Gastrocnemius medialis (tissue), 4 donors: Measurements from ENCODE around the gene PUM1. TPM values are rescaled to one million over a fixed set of nuclear protein-coding genes. Genes with fewer than 3 reads are reported as not detected.

Experiments used
- ATAC-seq, 2 donors: fragments of 150-250 bp; one replicate each; pipeline ENCODE4 v1.9.1; 2016
- DNase-seq, 2 donors: peaks; one replicate each; pipeline ENCODE4 v3.0.0-alpha.2; 2019
- H3K27ac ChIP-seq, 4 donors: fragments of 200-600 bp; sonication (generic); 1 replicate in 1 of 4; 2 replicates in 3 of 4; pipeline ENCODE4 v1.5.1; 2016 to 2018; ENCODE audit warnings: mild to moderate bottlenecking in 2 of 4, moderate library complexity in 1 of 4
- H3K27me3 ChIP-seq, 3 donors: fragments of 200-600 bp; sonication (generic) in 2 of 3; 1 replicate in 1 of 3; 2 replicates in 2 of 3; pipeline versions ENCODE4 v1.5.1 to v1.6.0; 2016 to 2019; ENCODE audit warnings: mild to moderate bottlenecking in 1 of 3, moderate library complexity in 1 of 3
- H3K36me3 ChIP-seq, 2 donors: fragments of 200-600 bp; sonication (generic) in 1 of 2; one replicate each; pipeline ENCODE4 v1.5.1; 2017 to 2018
- H3K4me1 ChIP-seq, 2 donors: fragments of 200-600 bp; sonication (generic) in 1 of 2; one replicate each; pipeline ENCODE4 v1.5.1; 2016 to 2017; ENCODE audit warnings: mild to moderate bottlenecking in 2 of 2
- H3K4me3 ChIP-seq, 4 donors: fragments of 200-600 bp; sonication (generic) in 3 of 4; 1 replicate in 1 of 4; 2 replicates in 3 of 4; pipeline ENCODE4 v1.5.1; 2016 to 2019; ENCODE audit warnings: mild to moderate bottlenecking in 2 of 4
- H3K9me3 ChIP-seq, 3 donors: fragments of 200-600 bp; sonication (generic) in 2 of 3; 1 replicate in 1 of 3; 2 replicates in 2 of 3; pipeline ENCODE4 v1.5.1; 2016 to 2019
- CTCF ChIP-seq, 5 experiments: fragments of 450-650 bp in 3 of 5; fragments of 200-600 bp in 2 of 5; sonication (generic) in 2 of 5; IDR thresholded peaks in 4 of 5; conservative IDR thresholded peaks in 1 of 5; 1 replicate in 4 of 5; 2 replicates in 1 of 5; pipeline ENCODE4 v1.5.1; 2016 to 2019; ENCODE audit warnings: antibody characterized with exemption in 5 of 5, mild to moderate bottlenecking in 3 of 5, moderate library complexity in 3 of 5
- POLR2A ChIP-seq, 2 donors: fragments of 450-650 bp; IDR thresholded peaks; one replicate each; pipeline ENCODE4 v1.6.1; 2017; ENCODE audit warnings: antibody characterized with exemption in 2 of 2, mild to moderate bottlenecking in 2 of 2, moderate library complexity in 2 of 2
- in situ Hi-C, 4 donors: fragments of 200-750 bp; cut with MboI; loops; one replicate each; pipeline versions ENCODE4 v1.15.0 to v1.8.0; 2017; ENCODE audit warnings: low sequenced_read_pairs in 4 of 4
- intact Hi-C: fragments of 100-400 bp; cut with DNase I; formaldehyde crosslinking; loops from one replicate; pipeline ENCODE4 v1.15.1; 2023; ENCODE audit warnings: low total_unique reads
- total RNA-seq, 4 donors: library from RNA; depleted of rRNA; stranded (reverse); fragments of >200 nt; gene quantifications; one replicate each; pipeline versions ENCODE4 v1.1.0 to v1.2.3, GENCODE V29; 2016

The PUM1 gene
- total RNA-seq, 4 donors from 2014 or later: 56.7 to 111 (median 76.4) TPM

DNA sequence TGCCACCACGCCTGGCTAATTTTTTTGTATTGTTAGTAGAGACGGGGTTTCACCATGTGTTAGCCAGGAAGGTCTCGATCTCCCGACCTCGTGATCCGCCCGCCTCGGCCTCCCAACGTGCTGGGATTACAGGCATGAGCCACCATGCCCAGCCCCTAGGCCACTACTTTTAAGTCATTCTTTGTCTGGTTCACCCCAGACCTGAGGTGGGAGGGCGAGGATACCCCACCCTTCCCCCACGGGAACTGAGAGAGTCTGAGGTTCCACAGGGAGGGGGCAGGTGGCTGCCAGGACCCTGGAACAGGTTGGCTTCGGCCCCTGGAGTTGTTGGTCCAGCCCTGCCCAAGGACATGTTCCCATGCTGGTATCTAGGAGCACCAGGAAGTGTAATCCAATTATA is 149.2 kb downstream of the PUM1 start:
- H3K9me3 ChIP-seq: no peaks in the 10 kb centered on the region
- DNase-seq (no peak), ATAC-seq (no peak)
- no peak overlapping the region for H3K27ac ChIP-seq
- no peaks in the 10 kb centered on the region for H3K27me3 ChIP-seq
- H3K4me3 ChIP-seq: no peak overlapping the region
- in situ Hi-C loops (loop anchor here in 2 of 4 donors (10.0 kb wide), 1 partner anchor 191 kb away; the partner anchor contains the start of gene MATN1 (in 2 of the 2)), intact Hi-C loops (no loop called here)
- H3K36me3 ChIP-seq: no peaks in the 10 kb centered on the region
- TF ChIP-seq POLR2A (IDR thresholded peaks at IDR 0.05) (no peak), CTCF (IDR thresholded peaks at IDR 0.05 in 4 of 5, conservative IDR thresholded peaks at IDR 0.05 in 1 of 5) (no peak)
- H3K4me1 ChIP-seq: no peaks in the 10 kb centered on the region

GRCh38 chr1:30915491-30916230 is 149.9 kb downstream of the PUM1 start:
- H3K4me1 ChIP-seq: no peaks in the 10 kb centered on the region
- H3K36me3 ChIP-seq: no peaks in the 10 kb centered on the region
- intact Hi-C loops (no loop called here), in situ Hi-C loops (loop anchor here in 2 of 4 donors (10.0 kb wide), 1 partner anchor 191 kb away; the partner anchor contains the start of gene MATN1 (in 2 of the 2))
- H3K27ac ChIP-seq: no peak overlapping the region
- no peak for ATAC-seq
- H3K27me3 ChIP-seq: no peaks in the 10 kb centered on the region
- TF ChIP-seq POLR2A (IDR thresholded peaks at IDR 0.05) (no peak), CTCF (IDR thresholded peaks at IDR 0.05 in 4 of 5, conservative IDR thresholded peaks at IDR 0.05 in 1 of 5) (no peak)
- DNase-seq: no peak
- H3K4me3 ChIP-seq: no peak overlapping the region
- H3K9me3 ChIP-seq: no peaks in the 10 kb centered on the region

DNA sequence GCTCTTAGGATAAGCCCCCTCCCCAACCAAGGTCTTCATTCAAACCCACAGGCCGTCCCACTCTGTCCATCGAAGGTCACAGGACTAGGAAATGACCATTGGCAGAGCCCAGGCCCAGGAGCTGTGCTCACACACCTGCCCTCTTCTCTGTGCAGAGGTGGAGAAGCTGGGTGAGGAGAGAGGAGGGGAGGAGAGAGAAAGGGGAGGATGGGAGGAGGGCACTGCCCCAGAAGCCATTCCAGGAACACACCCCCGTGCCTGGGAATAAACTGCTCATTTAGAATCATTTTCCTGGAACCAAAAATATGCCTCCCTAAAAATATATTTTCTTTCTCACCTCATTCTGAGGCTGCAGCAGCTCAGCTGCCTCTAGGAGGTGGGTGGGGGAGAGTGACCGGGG is 150.6 kb downstream of the PUM1 start:
- no peak overlapping the region for H3K4me3 ChIP-seq
- no peaks in the 10 kb centered on the region for H3K36me3 ChIP-seq
- H3K27ac ChIP-seq: no peak overlapping the region
- no peak for ATAC-seq
- TF ChIP-seq CTCF (IDR thresholded peaks at IDR 0.05 in 4 of 5, conservative IDR thresholded peaks at IDR 0.05 in 1 of 5): no peak
- TF ChIP-seq POLR2A (IDR thresholded peaks at IDR 0.05): no peak
- intact Hi-C loops (no loop called here), in situ Hi-C loops (loop anchor here (5.0 to 10.0 kb wide), 5 partner anchors 113 to 198 kb away; partner anchors contain the start of gene MATN1 (in 3 of the 4))
- no peaks in the 10 kb centered on the region for H3K27me3 ChIP-seq
- DNase-seq: no peak
- no peaks in the 10 kb centered on the region for H3K9me3 ChIP-seq
- H3K4me1 ChIP-seq: no peaks in the 10 kb centered on the region

DNA sequence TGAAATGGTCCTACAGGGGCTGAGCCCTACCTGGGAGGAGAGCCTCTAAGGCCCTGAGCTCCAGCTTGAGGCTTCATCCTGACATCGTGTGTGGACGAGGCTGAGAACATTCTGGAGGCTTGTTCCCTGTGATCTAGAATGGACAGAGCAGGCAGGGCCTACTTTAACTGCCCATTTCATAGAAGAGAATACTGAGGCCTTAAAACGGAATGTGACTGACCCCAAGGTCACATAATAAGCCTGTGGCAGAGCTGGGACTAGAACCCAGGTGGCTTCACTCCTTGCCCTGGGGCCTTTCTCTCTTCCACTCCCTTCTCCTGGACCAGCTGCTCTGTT is 151.0 kb downstream of the PUM1 start:
- DNase-seq (no peak), ATAC-seq (no peak)
- H3K27me3 ChIP-seq: no peaks in the 10 kb centered on the region
- in situ Hi-C loops: loop anchor here (5.0 to 10.0 kb wide), 5 partner anchors 112 to 197 kb away; partner anchors contain the start of gene MATN1 (in 3 of the 4)
- no peaks in the 10 kb centered on the region for H3K4me1 ChIP-seq
- TF ChIP-seq POLR2A (IDR thresholded peaks at IDR 0.05): no peak
- TF ChIP-seq CTCF (IDR thresholded peaks at IDR 0.05 in 4 of 5, conservative IDR thresholded peaks at IDR 0.05 in 1 of 5): no peak
- intact Hi-C loops: no loop called here
- H3K36me3 ChIP-seq: no peaks in the 10 kb centered on the region
- no peak overlapping the region for H3K4me3 ChIP-seq
- no peak overlapping the region for H3K27ac ChIP-seq
- no peaks in the 10 kb centered on the region for H3K9me3 ChIP-seq
